GM18870 (cell line): ENCODE measurements around the gene GGA1.

Source experiments
- ATAC-seq: cut with Tn5 transposase; IDR thresholded peaks from one replicate; pipeline ENCODE4 v1.9.1; 2021; ENCODE audit warnings: moderate library complexity; ENCODE audit not compliant: unreplicated experiment

GGA1 gene

GRCh38 chr22:37672920-37673455, 64.4 kb downstream of the GGA1 start:
- no peak for ATAC-seq

DNA sequence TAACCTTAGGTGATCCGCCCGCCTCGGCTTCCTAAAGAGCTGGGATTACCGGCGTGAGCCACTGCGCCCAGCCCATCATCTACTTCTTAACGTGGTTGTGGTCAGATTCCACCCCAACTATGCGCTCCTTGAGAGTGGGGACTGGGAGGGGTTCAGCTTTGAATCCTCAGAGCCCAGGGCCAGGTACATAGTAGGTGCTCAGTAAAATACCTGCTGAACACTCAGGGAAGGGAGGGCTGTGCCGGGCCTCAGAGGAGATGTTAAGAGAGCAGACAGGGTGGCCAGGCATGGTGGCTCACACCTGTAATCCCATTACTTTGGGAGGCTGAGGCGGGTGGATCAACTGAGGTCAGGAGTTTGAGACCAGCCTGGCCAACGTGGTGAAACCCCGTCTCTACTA, 65.6 kb downstream of the GGA1 start:
- no peak for ATAC-seq

GRCh38 chr22:37674951-37675929, 66.6 kb downstream of the GGA1 start, which contains the start of gene LGALS1:
Gene LGALS1, plus strand, starts transcription at chr22:37675636. Its CDS starts 67 bp downstream, at chr22:37675703.
- ATAC-seq: no peak

DNA sequence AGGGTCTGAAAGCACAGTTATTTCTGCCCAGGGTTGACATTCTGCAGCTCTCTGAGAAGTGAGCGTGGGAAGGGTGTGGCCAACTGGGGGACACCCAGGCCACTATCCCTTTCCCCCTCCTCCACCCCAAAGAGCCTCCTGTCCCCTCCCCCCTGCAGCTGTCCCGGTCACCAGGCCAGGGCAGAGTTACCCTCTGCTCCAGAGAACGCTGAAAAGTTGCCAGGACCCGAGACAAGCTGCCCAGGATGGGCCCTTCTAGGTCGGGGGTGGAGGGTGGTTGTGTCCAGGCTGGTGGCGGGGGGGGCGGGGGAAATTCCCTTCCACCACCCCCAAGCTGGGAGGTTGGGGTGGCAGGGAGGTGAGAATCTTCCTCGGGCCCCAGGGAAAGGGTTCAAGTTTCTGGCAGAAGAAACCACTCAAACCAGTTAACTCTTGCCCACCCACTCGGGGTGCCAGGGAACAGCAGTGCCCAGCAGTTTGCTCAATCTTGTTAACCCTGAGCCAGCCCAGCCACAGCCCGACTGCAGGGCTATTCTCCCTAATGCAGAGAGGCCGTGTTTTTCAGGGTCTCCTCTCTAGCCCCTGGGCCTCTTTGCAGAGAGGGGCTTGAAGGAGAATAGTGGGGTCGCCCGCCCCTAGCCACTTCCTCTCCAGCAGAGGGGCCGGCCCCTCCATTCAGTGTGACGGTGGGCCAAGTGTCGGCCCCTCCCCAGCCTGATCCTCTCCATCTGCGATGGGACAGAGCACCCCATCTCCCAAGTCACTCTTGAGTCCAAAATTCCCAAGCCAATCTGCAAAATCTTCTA, 67.5 kb downstream of the GGA1 start:
- no peak for ATAC-seq

DNA sequence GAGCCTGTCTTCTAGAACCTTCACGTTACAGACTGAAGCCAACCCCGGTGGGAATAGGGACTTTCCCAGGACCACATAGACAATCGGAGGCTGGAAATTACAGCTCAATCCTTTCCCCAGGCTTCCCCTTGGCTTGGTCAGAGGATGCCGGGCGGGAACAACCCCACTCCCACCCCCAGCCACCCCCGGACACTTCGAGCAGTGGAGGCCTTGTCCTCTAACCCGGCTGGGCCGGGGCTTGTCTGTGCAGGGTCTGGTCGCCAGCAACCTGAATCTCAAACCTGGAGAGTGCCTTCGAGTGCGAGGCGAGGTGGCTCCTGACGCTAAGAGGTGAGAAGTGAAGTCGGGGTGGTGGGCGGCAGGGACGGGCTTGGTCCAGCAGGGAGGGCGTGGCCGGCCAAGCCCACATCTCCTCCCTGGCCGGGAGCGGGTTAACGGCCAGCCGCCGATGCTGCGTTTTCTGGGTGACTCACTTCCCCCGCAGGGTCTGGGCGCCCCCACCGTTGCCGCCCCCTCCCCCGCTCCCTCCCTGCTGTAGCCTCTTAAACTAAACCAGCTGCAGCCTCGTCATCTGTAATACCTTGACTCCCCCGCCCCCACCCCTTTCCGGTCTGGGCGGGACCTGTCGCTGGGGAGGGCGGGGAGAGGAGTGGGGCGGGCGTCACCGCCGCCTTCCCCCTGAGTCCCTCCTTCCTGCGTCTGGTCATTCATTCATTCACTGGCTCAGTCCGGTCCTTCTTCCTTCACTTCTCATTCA, 68.3 kb downstream of the GGA1 start:
- no peak for ATAC-seq

- no peak for ATAC-seq
Observed at GRCh38 chr22:37677493-37677974, 68.9 kb downstream of the GGA1 start.

GRCh38 chr22:37678372-37678771, 69.7 kb downstream of the GGA1 start:
- ATAC-seq: no peak

- ATAC-seq: no peak
Observed at GRCh38 chr22:37679670-37680069, 71.0 kb downstream of the GGA1 start.

DNA sequence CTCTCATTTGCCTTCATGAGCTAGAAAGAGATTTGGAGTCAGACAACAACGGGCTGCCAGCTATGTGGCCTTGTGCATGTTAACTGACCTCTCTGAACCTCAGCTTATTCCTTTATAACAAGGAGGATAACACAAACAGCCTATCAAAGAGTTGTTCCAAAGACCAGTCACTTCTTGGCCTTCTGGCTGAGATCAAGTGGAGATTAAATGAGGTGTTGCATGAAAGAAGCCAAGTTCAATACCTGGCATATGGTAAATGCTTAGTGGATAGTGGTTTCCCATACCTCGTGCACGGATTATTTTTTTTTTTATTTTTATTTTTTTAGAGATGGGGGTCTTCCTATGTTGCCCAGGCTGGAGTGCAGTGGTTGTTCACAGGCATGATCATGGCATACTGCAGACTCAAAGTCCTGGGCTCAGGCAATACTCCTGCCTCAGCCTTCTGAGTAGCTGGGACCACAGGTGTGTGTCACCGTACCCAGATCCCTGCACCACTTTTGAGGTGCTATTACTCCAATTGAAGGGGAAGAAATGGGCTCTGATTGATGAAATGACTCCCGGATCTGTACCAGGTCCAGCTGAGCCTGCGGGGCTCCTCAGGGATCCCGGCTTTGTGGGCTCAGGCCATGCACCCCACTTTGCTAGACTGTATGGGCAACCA, 71.7 kb downstream of the GGA1 start:
- no peak for ATAC-seq

GRCh38 chr22:37681001-37681424, 72.4 kb downstream of the GGA1 start:
- ATAC-seq: no peak

DNA sequence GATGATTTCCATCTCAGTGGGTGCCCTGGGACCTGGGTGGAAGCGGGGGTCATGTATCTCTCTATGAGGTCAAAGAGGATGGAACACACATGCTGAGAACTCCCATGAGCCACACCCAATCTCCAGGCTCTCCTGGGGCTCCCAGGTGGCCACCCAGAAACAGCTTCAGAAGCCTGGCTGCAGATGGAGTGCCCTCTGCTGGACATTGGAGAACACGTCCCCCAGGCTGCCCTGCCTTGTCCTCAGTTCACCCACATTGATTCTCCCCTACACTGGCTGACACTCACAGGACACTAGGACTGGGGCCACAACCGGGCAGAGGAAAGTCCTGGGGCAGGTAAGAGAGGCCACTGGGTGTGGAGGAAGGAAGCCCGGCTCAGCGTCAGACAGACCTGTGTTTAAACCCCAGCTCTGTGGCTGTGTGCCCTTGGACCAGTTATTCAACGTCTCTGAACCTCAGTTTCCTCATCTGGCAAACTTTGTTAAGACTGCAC, 73.0 kb downstream of the GGA1 start:
- ATAC-seq: no peak
